ENCODE results near the gene KATNB1. TPM values are rescaled to one million over a fixed set of nuclear protein-coding genes. Genes with fewer than 3 reads are reported as not detected.

KATNB1 gene
- total RNA-seq, 1 donor from 2014 or later, result 34.7 TPM

- peak; percentile 52 for DNase-seq (ENCODE audit: low read depth)
- no peak overlapping the region for H3K4me3 ChIP-seq (ENCODE audit: low read depth, low read length)
- TF ChIP-seq CTCF (conservative IDR thresholded peaks at IDR 0.05; ENCODE audit: low read depth, low read length), result no peak
Observed at GRCh38 chr16:57764341-57765159, 29.0 kb downstream of the KATNB1 start.

- no peak for DNase-seq (ENCODE audit: low read depth)
- H3K4me3 ChIP-seq (ENCODE audit: low read depth, low read length), result no peak overlapping the region
- TF ChIP-seq CTCF (conservative IDR thresholded peaks at IDR 0.05; ENCODE audit: low read depth, low read length), result no peak
Observed at GRCh38 chr16:57765160-57765728, 29.7 kb downstream of the KATNB1 start.

DNA sequence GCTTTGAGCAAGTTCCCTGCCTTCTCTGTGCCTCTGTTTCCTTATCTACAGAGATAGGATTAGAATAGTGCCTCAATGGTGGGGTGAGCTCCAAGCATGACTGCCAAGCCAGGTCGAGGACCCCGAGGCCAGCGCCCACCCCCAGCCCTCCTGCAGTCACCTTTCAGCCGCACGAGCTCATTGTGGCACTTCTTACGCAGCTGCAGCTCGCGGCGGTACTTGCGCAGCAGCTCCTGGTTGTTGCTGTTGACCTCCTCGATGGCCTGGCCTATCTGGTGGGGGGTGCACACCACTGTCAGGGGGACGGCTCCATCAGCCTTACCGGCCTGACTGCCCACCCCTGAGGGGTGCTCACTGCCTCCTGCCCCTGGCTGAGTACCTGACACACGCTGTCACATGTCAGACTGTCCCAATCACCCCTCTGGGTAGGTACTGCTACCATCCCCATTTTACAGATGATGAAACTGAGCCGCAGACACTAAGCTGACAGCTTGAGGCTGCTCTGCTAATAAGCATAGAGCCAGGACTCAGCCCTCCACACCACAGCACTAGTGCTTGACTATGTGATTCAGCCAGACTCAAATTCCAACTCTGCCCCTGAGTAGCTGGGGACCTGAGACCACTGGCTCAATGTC lies 31.3 kb downstream of the KATNB1 start:
- DNase-seq (ENCODE audit: low read depth), result no peak
- no peak overlapping the region for H3K4me3 ChIP-seq (ENCODE audit: low read depth, low read length)
- no peak for TF ChIP-seq CTCF (conservative IDR thresholded peaks at IDR 0.05; ENCODE audit: low read depth, low read length)

GRCh38 chr16:57769541-57770145 lies 34.1 kb downstream of the KATNB1 start:
- no peak for DNase-seq (ENCODE audit: low read depth)
- TF ChIP-seq CTCF (conservative IDR thresholded peaks at IDR 0.05; ENCODE audit: low read depth, low read length), result no peak
- no peak overlapping the region for H3K4me3 ChIP-seq (ENCODE audit: low read depth, low read length)

DNA sequence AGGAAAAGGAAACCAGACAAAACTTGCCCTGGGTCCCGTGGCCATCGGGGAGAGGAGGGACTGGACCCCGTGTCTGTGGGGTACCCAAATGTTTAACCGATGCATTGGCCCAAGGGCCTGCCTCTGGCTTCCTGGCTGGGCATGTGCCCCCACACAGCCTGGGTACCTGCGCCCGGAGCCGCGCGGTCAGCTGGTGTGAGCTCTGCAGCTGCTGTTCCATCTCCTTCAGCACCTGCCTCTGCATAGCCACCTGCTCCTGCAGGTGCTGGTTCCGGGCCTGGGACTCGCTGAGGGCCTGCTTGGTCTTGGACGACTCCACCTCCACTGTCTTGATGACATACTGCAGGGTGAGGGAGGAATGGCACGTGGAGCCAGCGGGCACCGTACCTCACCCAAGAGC lies 34.8 kb downstream of the KATNB1 start:
- no peak for DNase-seq (ENCODE audit: low read depth)
- TF ChIP-seq CTCF (conservative IDR thresholded peaks at IDR 0.05; ENCODE audit: low read depth, low read length), result no peak
- no peak overlapping the region for H3K4me3 ChIP-seq (ENCODE audit: low read depth, low read length)

GRCh38 chr16:57771141-57771785 lies 35.7 kb downstream of the KATNB1 start:
- no peak for TF ChIP-seq CTCF (conservative IDR thresholded peaks at IDR 0.05; ENCODE audit: low read depth, low read length)
- H3K4me3 ChIP-seq (ENCODE audit: low read depth, low read length), result no peak overlapping the region
- no peak for DNase-seq (ENCODE audit: low read depth)

All from epithelial cell of proximal tubule (primary cell).